Muscle layer of colon (tissue), 2 donors: Measurements from ENCODE around the gene CORO6.

Experiments
- H3K27ac ChIP-seq: one replicate; pipeline ENCODE4 v1.7.0; 2013; ENCODE audit warnings: low read depth, mild to moderate bottlenecking, low read length, moderate library complexity
- H3K27me3 ChIP-seq, 2 donors: one replicate each; pipeline ENCODE4 v1.7.0; 2013; ENCODE audit warnings: low read length in 2 of 2, mild to moderate bottlenecking in 2 of 2; ENCODE audit not compliant: insufficient read depth in 2 of 2, control insufficient read depth in 1 of 2
- H3K36me3 ChIP-seq: one replicate; pipeline ENCODE4 v1.7.0; 2013; ENCODE audit warnings: mild to moderate bottlenecking, low read length; ENCODE audit not compliant: insufficient read depth
- H3K4me1 ChIP-seq: one replicate; pipeline ENCODE4 v1.7.0; 2013; ENCODE audit warnings: mild to moderate bottlenecking, low read length; ENCODE audit not compliant: insufficient read depth
- H3K4me3 ChIP-seq, 2 donors: one replicate each; pipeline ENCODE4 v1.7.0; 2013; ENCODE audit warnings: low read length in 2 of 2, low read depth in 1 of 2, mild to moderate bottlenecking in 1 of 2, moderate library complexity in 1 of 2
- H3K9ac ChIP-seq: one replicate; pipeline ENCODE4 v1.7.0; 2013; ENCODE audit warnings: low read length
- H3K9me3 ChIP-seq: one replicate; pipeline ENCODE4 v1.7.0; 2013; ENCODE audit warnings: mild to moderate bottlenecking, low read length
- donor health status: abdominal sarcoma.
- donor health status: Adenocarcinoma of cecum.

Gene CORO6

GRCh38 chr17:29593591-29594518, 28.9 kb downstream of the CORO6 start:
- Histone ChIP-seq H3K4me3 (peak overlapping the region; percentile 60 to 63), H3K4me1 (peaks cover 38% of the 10 kb centered on the region), H3K27me3 (no peaks in the 10 kb centered on the region), H3K36me3 (no peaks in the 10 kb centered on the region), H3K27ac (no peak overlapping the region), H3K9me3 (no peaks in the 10 kb centered on the region), H3K9ac (no peak overlapping the region)

GRCh38 chr17:29592850-29593551, 29.7 kb downstream of the CORO6 start, which contains the start of gene ANKRD13B:
ANKRD13B (plus strand) TSS chr17:29593132; CDS start chr17:29593622, 490 bp downstream.
- peaks cover 44% of the 10 kb centered on the region for H3K4me1 ChIP-seq
- no peaks in the 10 kb centered on the region for H3K27me3 ChIP-seq
- H3K27ac ChIP-seq, result peak within 1 kb of the TSS; percentile 71
- peak within 1 kb of the TSS; percentile 60 to 68 for H3K4me3 ChIP-seq
- H3K9me3 ChIP-seq, result no peaks in the 10 kb centered on the region
- H3K36me3 ChIP-seq, result no peaks in the 10 kb centered on the region
- H3K9ac ChIP-seq, result no peak within 1 kb of the TSS

- Histone ChIP-seq H3K4me3 (peak overlapping the region; percentile 25 to 68), H3K27me3 (no peaks in the 10 kb centered on the region), H3K4me1 (peaks cover 54% of the 10 kb centered on the region), H3K9me3 (no peaks in the 10 kb centered on the region), H3K27ac (peak overlapping the region; percentile 71), H3K36me3 (no peaks in the 10 kb centered on the region), H3K9ac (no peak overlapping the region)
Observed at GRCh38 chr17:29591737-29592608, 30.7 kb downstream of the CORO6 start.

GRCh38 chr17:29591146-29591736, 31.5 kb downstream of the CORO6 start:
- Histone ChIP-seq H3K9ac (no peak overlapping the region), H3K4me3 (peak overlapping the region; percentile 25 to 68)

GRCh38 chr17:29590411-29591145, 32.1 kb downstream of the CORO6 start:
- Histone ChIP-seq H3K4me3 (peak overlapping the region; percentile 68 to 70), H3K36me3 (no peaks in the 10 kb centered on the region), H3K4me1 (peaks cover 60% of the 10 kb centered on the region), H3K9ac (no peak overlapping the region), H3K27ac (peak overlapping the region; percentile 71), H3K9me3 (no peaks in the 10 kb centered on the region), H3K27me3 (no peaks in the 10 kb centered on the region)

More at GRCh38 chr17:29591146-29591736, 31.5 kb downstream of the CORO6 start:
- peaks cover 60% of the 10 kb centered on the region for H3K4me1 ChIP-seq
- no peaks in the 10 kb centered on the region for H3K9me3 ChIP-seq
- H3K27ac ChIP-seq, result peak overlapping the region; percentile 71
- no peaks in the 10 kb centered on the region for H3K36me3 ChIP-seq
- H3K27me3 ChIP-seq, result no peaks in the 10 kb centered on the region

- H3K27me3 ChIP-seq, result no peaks in the 10 kb centered on the region
- H3K27ac ChIP-seq, result peak within 1 kb of the TSS; percentile 96
- H3K4me1 ChIP-seq, result peaks cover 67% of the 10 kb centered on the region
- peak within 1 kb of the TSS; percentile 60 for H3K9ac ChIP-seq
- no peaks in the 10 kb centered on the region for H3K9me3 ChIP-seq
- no peaks in the 10 kb centered on the region for H3K36me3 ChIP-seq
- H3K4me3 ChIP-seq, result peak within 1 kb of the TSS; percentile 73 to 84
Observed at GRCh38 chr17:29589524-29590410, 32.9 kb downstream of the CORO6 start, which contains the start of gene GIT1. GIT1 (minus strand) TSS chr17:29589648; CDS start chr17:29589378, 270 bp downstream.

GRCh38 chr17:29588562-29589411, 33.9 kb downstream of the CORO6 start:
- H3K27ac ChIP-seq, result peak overlapping the region; percentile 96
- H3K9me3 ChIP-seq, result no peaks in the 10 kb centered on the region
- H3K4me1 ChIP-seq, result peaks cover 66% of the 10 kb centered on the region
- H3K4me3 ChIP-seq, result peak overlapping the region; percentile 73 to 84
- no peaks in the 10 kb centered on the region for H3K36me3 ChIP-seq
- H3K9ac ChIP-seq, result peak overlapping the region; percentile 60
- H3K27me3 ChIP-seq, result no peaks in the 10 kb centered on the region

GRCh38 chr17:29588017-29588561, 34.6 kb downstream of the CORO6 start:
- H3K9ac ChIP-seq, result peak overlapping the region; percentile 60
- peaks cover 66% of the 10 kb centered on the region for H3K4me1 ChIP-seq
- H3K9me3 ChIP-seq, result no peaks in the 10 kb centered on the region
- H3K4me3 ChIP-seq, result peak overlapping the region; percentile 73 to 84
- no peaks in the 10 kb centered on the region for H3K27me3 ChIP-seq
- peak overlapping the region; percentile 96 for H3K27ac ChIP-seq
- peaks cover 2% of the 10 kb centered on the region for H3K36me3 ChIP-seq

- H3K27me3 ChIP-seq, result no peaks in the 10 kb centered on the region
- peaks cover 64% of the 10 kb centered on the region for H3K4me1 ChIP-seq
- H3K36me3 ChIP-seq, result peaks cover 7% of the 10 kb centered on the region
- H3K4me3 ChIP-seq, result peak overlapping the region; percentile 73 to 84
- peak overlapping the region; percentile 7 for H3K9ac ChIP-seq
- H3K9me3 ChIP-seq, result no peaks in the 10 kb centered on the region
- H3K27ac ChIP-seq, result peak overlapping the region; percentile 96
Observed at GRCh38 chr17:29587591-29587990, 35.1 kb downstream of the CORO6 start.
